Thymus (tissue), 11 donors: ENCODE results near the gene OPA1. TPM values are rescaled to one million over a fixed set of nuclear protein-coding genes. Genes with fewer than 3 reads are reported as not detected.

Experiments
- DNase-seq, 9 donors: peaks; one replicate each; pipeline ENCODE4 v3.0.0-alpha.2; 2013; ENCODE audit warnings: low spot score in 9 of 9, low read depth in 6 of 9, missing footprints in 1 of 9
- H3K27ac ChIP-seq, 2 donors: one replicate each; pipeline ENCODE4 v1.5.1; 2013; ENCODE audit warnings: control low read depth in 1 of 2, low read depth in 1 of 2, low read length in 1 of 2, mild to moderate bottlenecking in 1 of 2, moderate library complexity in 1 of 2
- H3K27me3 ChIP-seq, 2 donors: one replicate each; pipeline ENCODE4 v1.5.1; 2013; ENCODE audit warnings: low read length in 1 of 2; ENCODE audit not compliant: control insufficient read depth in 2 of 2, insufficient read depth in 1 of 2
- H3K36me3 ChIP-seq, 2 donors: one replicate each; pipeline ENCODE4 v1.5.1; 2013; ENCODE audit warnings: low read length in 1 of 2, mild to moderate bottlenecking in 1 of 2, moderate library complexity in 1 of 2; ENCODE audit not compliant: control insufficient read depth in 2 of 2, insufficient read depth in 2 of 2
- H3K4me1 ChIP-seq, 2 donors: one replicate each; pipeline ENCODE4 v1.5.1; 2013; ENCODE audit warnings: low read length in 2 of 2; ENCODE audit not compliant: control insufficient read depth in 2 of 2, insufficient read depth in 2 of 2
- H3K4me3 ChIP-seq, 2 donors: one replicate each; pipeline ENCODE4 v1.5.1; 2013; ENCODE audit warnings: low read length in 2 of 2, control low read depth in 1 of 2, mild to moderate bottlenecking in 1 of 2
- H3K9me3 ChIP-seq, 2 donors: one replicate each; pipeline ENCODE4 v1.5.1; 2013; ENCODE audit warnings: low read length in 1 of 2, mild to moderate bottlenecking in 1 of 2; ENCODE audit not compliant: control insufficient read depth in 2 of 2, insufficient read depth in 1 of 2
- WGBS: extraction: QIAGEN DNeasy Blood & Tissue Kit; methylation state at CpG from one replicate; pipeline ENCODE4 v1.1.7; 2013; 5-methylcytosine and 5-hydroxymethylcytosine counted together
- polyA plus RNA-seq: library from polyadenylated mRNA; stranded (reverse); fragments of 200-250 nt; gene quantifications from one replicate; pipeline ENCODE4 v1.2.3, GENCODE V29; 2013
- total RNA-seq: library from RNA; stranded (reverse); fragments of 120-200 nt; gene quantifications from one replicate; pipeline ENCODE4 v1.2.4, GENCODE V29; 2013
- donor health status: healthy.

Gene OPA1
- total and polyA plus RNA-seq, 2 donors = 21.0 to 56.7 TPM

DNA sequence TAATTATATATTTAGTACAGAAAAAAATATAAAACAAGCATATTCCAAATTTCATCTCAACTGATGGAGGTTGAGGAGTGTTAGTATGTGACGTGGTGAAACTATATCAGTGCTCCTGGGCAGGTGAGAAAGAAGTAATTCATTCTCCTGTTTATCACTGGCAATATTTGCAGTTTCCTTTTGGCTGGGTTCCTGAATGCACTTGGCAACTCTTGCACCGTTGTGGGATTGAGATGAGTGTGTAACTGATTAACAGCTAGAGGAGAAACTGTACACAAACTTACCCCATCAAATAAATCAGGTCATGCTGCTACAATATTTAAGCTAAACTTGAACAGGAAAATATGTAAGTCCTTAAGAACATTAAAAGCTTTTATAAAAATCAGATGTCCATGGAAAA is 36.2 kb upstream of the OPA1 start:
- Histone ChIP-seq H3K4me3 (no peak overlapping the region), H3K4me1 (no peaks in the 10 kb centered on the region), H3K27ac (no peak overlapping the region), H3K27me3 (no peaks in the 10 kb centered on the region), H3K9me3 (no peaks in the 10 kb centered on the region), H3K36me3 (no peaks in the 10 kb centered on the region)
- DNase-seq = no peak
- WGBS = 77% methylated on average over 2 of the region's 2 CpGs

DNA sequence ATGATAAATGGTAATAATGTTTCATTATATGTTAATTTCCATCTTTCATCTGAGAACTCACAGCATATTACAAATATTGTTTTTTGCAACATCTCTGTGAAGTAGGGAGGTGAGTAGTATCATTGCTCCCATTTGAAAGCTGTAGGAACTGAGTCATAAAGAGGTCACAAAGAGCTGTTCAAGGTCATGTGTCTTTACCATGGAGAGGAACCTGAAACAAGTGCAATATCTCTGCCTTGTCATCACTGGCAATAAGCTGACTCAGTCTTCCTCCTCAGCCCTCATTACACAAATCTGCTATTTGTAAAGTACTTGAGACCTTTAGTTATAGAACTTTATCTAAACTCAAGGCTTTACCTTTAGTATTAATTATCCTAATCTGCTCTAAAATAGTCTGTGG is 33.9 kb upstream of the OPA1 start:
- Histone ChIP-seq H3K27ac (no peak overlapping the region), H3K4me3 (no peak overlapping the region), H3K36me3 (no peaks in the 10 kb centered on the region), H3K9me3 (no peaks in the 10 kb centered on the region), H3K27me3 (no peaks in the 10 kb centered on the region), H3K4me1 (no peaks in the 10 kb centered on the region)
- no peak for DNase-seq

DNA sequence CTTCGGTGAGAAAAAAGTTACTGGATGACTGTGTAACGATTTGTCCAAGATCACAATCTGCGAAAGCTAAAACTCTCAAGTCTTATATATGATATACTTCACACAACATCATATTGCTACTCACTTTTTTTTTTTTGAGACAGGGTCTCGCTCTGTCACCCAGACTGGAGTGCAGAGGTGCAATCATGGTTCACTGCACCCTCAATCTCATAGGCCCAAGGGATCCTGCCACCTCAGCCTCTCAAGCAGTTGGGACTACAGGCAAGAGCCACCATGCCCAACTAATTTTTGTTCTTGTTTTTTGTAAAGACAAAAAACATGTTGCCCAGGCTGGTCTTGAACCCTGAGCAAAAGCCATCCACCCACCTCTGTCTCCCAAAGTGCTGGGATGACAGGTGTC is 32.9 kb upstream of the OPA1 start:
- no peak overlapping the region for H3K27ac ChIP-seq
- no peaks in the 10 kb centered on the region for H3K9me3 ChIP-seq
- WGBS = 97% methylated on average over 4 of the region's 4 CpGs
- no peaks in the 10 kb centered on the region for H3K36me3 ChIP-seq
- no peaks in the 10 kb centered on the region for H3K27me3 ChIP-seq
- H3K4me1 ChIP-seq = no peaks in the 10 kb centered on the region
- no peak for DNase-seq
- no peak overlapping the region for H3K4me3 ChIP-seq

DNA sequence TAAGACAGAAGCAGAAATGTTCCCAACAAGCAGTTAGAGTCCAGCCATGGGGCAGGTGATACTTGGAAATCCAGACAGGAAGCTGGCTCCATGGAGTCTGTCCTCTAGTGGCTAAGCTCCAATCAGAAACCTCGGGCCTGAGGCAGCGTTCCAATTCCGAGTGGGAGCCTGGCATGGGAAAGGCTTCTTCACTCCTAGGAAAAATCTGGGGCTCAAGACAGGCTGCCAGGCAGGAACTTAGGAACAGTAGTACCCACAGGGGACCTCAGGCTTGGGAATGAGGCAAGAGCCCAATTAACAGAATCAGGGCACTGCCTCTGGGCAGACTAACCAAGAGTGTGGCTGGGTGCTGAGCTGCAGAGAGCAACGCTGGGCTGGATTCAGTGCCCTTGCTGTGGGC is 32.1 kb upstream of the OPA1 start:
- H3K9me3 ChIP-seq = no peaks in the 10 kb centered on the region
- H3K4me1 ChIP-seq = no peaks in the 10 kb centered on the region
- no peak overlapping the region for H3K4me3 ChIP-seq
- 92% methylated on average over 4 of the region's 4 CpGs for WGBS
- H3K36me3 ChIP-seq = no peaks in the 10 kb centered on the region
- no peaks in the 10 kb centered on the region for H3K27me3 ChIP-seq
- DNase-seq = no peak
- H3K27ac ChIP-seq = no peak overlapping the region

DNA sequence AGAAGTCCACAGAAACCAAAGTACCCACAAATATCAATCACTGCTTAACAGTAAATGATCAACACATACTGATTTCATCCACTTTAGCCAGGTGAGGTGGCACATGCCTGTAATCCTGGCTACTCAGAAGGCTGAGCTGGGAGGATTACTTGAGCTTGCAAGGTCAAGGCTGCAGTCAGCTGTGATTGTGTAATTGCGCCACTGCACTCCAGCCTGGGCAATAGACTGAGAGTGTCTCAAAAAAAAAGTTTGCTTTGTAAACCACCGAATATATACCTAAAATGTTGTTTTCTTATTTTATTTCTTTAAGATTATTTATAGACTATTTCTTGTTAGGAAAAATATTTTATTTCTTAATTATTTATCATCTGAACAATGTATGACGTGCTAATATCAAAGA is 29.6 kb upstream of the OPA1 start:
- Histone ChIP-seq H3K27ac (no peak overlapping the region), H3K4me1 (no peaks in the 10 kb centered on the region), H3K27me3 (no peaks in the 10 kb centered on the region), H3K9me3 (no peaks in the 10 kb centered on the region), H3K36me3 (no peaks in the 10 kb centered on the region), H3K4me3 (no peak overlapping the region)
- no peak for DNase-seq
- 98% methylated on average over 3 of the region's 3 CpGs for WGBS

DNA sequence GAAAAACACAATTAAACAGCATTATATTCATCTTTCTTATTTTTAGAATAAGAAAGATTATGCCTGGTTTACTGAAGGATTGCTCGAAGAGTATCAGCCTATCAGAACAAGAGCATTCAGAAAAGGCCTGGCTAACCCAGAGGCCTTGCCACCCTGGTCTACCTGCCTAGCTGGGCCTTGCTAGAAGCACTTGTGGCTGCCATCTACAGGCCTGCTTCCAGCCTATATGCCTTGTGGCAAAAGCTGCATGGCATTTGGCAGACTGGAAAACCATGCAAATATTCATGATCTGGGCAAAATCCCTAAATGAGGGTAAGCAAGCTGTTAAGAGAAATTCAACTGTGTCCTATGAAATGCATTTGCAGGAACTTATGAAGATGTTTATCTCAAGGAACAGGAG is 29.0 kb upstream of the OPA1 start:
- H3K9me3 ChIP-seq = no peaks in the 10 kb centered on the region
- DNase-seq = no peak
- no peaks in the 10 kb centered on the region for H3K36me3 ChIP-seq
- no peaks in the 10 kb centered on the region for H3K4me1 ChIP-seq
- no peaks in the 10 kb centered on the region for H3K27me3 ChIP-seq
- WGBS = 85% methylated on average over 1 of the region's 1 CpG
- H3K27ac ChIP-seq = no peak overlapping the region
- H3K4me3 ChIP-seq = no peak overlapping the region

DNA sequence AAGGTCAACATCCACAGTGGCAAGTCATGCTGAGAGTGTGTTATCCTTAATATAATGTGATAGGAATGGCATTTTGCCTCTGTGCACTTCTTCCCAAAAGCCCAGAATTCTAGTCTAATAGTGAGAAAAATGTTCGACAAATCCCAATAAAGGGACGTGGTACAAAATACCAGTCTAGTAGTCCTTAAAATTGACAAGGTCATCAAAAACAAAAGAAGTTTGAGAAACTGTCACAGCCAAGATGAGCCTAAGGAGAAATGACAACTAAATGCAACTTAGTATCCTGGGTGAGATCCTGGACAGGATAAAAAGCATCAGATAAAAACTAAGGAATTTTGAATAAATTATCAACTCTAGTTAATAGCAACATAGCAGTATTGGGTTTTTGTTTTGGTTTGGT is 23.9 kb upstream of the OPA1 start:
- WGBS = 94% methylated on average over 2 of the region's 2 CpGs
- Histone ChIP-seq H3K27me3 (no peaks in the 10 kb centered on the region), H3K9me3 (no peaks in the 10 kb centered on the region), H3K4me3 (no peak overlapping the region), H3K36me3 (no peaks in the 10 kb centered on the region), H3K27ac (no peak overlapping the region), H3K4me1 (no peaks in the 10 kb centered on the region)
- DNase-seq = no peak

DNA sequence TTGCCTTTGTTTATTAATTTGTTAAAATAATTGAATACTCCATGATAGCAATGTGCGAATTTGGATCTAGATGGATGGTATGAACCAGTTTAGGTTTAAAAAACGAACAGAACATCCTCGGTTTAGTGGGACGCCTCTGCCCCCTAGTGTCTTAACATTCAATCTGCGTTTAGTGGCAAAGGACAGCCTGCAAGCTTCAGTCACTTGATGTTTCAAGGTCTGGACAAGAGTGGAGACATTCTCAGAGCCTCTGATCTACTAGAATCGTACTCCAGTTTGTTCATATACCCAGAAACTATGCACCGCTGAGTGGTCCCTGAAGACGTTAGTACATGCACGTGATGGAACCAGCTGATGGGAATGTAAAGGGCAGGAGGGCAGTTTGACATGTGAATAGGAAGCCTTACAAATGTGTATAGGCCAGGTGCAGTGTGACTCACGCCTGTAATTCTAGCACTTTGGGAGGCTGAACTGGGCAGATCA is 20.5 kb upstream of the OPA1 start:
- H3K27ac ChIP-seq = no peak overlapping the region
- 22% methylated on average over 10 of the region's 10 CpGs for WGBS
- H3K4me1 ChIP-seq = no peaks in the 10 kb centered on the region
- no peak overlapping the region for H3K4me3 ChIP-seq
- no peaks in the 10 kb centered on the region for H3K9me3 ChIP-seq
- H3K36me3 ChIP-seq = no peaks in the 10 kb centered on the region
- no peaks in the 10 kb centered on the region for H3K27me3 ChIP-seq
- DNase-seq = peak in 5 of 9 donors; percentile 6 to 59 (median 31)

DNA sequence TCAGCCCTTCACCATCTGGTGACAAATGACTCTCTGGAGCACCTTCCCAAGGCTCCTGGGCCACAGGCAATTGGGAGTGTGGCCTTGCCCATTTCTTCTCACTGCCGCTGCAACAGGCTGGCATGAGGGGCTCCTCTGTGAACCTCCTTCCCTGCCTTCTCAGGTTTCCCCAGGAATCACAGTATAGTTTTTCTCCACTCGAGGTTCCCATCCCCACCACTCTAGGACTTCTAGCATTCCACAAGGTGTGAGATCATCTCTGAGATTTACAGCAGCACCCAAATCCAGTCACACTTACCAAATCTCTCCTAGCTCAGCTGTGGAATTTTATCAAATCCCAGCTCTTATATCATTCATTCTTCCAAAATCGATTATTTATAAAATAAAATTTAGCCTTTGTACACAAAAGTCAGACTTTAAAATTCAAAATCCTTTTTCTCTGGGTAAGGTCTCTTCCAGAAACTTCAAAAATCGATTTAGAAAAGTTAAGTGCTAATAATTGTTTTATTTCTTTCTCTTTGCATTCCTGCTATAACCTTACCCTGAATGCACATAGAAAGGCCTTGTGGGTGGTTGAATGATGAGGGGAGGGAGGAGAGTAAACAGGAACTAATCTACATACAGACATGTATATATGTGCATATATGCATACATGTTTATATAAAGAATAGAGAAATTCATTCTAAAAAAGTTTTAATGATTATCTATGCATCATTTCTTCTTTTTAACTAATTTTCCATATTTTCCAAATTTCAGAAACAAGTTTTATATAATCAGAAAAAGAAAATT is 19.4 kb upstream of the OPA1 start:
- Histone ChIP-seq H3K9me3 (no peaks in the 10 kb centered on the region), H3K27me3 (no peaks in the 10 kb centered on the region), H3K4me3 (no peak overlapping the region), H3K27ac (no peak overlapping the region), H3K36me3 (no peaks in the 10 kb centered on the region), H3K4me1 (no peaks in the 10 kb centered on the region)
- WGBS = 86% methylated on average over 4 of the region's 4 CpGs
- no peak for DNase-seq
